NT2/D1 (cell line): ENCODE results near the gene NMNAT1.

Source experiments
- YY1 ChIP-seq: IDR thresholded peaks from 2 replicates; pipeline ENCODE4 v1.6.1; 2011; ENCODE audit not compliant: insufficient read length, insufficient read depth
- ZNF274 ChIP-seq: IDR thresholded peaks from 2 replicates; pipeline ENCODE4 v1.6.1; 2011; ENCODE audit warnings: mild to moderate bottlenecking, low read depth, low read length

DNA sequence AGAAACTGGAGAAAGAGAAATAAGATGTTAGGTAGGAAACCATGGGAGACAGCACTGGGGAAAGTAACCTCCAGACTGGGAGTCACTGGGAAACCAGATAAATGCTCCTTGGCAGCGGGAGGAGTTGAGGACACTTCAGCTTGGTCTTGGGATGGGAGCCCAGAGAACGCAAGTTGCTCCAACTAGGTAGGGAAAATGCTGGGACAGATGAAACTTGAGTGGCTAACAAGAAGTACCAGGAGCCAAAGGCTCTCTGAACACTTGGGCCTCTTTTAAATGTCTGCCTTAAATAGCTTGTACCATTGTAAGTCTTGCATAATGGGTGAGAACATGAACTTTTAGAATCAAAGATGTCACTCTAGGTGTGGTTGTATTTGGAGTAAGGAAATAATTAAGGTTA, 3.0 kb downstream of the NMNAT1 start:
- TF ChIP-seq YY1 (no peak), ZNF274 (no peak)
